Osteocyte (in vitro differentiated cells): ENCODE data around the gene DCDC1. TPM values are rescaled to one million over a fixed set of nuclear protein-coding genes. Genes with fewer than 3 reads are reported as not detected.

Experiments used
- DNase-seq: peaks from one replicate; pipeline ENCODE4 v3.0.0; 2021; ENCODE audit warnings: mixed read lengths; ENCODE audit not compliant: unreplicated experiment; ENCODE audit errors: extremely low spot score
- H3K27ac Mint-ChIP-seq: one replicate; pipeline ENCODE4 v1.8.0; 2021; ENCODE audit warnings: mild to moderate bottlenecking, mixed read lengths; ENCODE audit not compliant: unreplicated experiment
- H3K27me3 Mint-ChIP-seq: one replicate; pipeline ENCODE4 v1.8.0; 2021; ENCODE audit warnings: mixed read lengths; ENCODE audit not compliant: unreplicated experiment
- H3K36me3 Mint-ChIP-seq: one replicate; pipeline ENCODE4 v1.8.0; 2021; ENCODE audit warnings: mixed read lengths; ENCODE audit not compliant: unreplicated experiment
- H3K4me1 Mint-ChIP-seq: one replicate; pipeline ENCODE4 v1.8.0; 2021; ENCODE audit warnings: mixed read lengths; ENCODE audit not compliant: unreplicated experiment
- H3K4me3 Mint-ChIP-seq: one replicate; pipeline ENCODE4 v1.8.0; 2021; ENCODE audit warnings: mild to moderate bottlenecking, moderate library complexity, mixed read lengths; ENCODE audit not compliant: unreplicated experiment
- H3K9me3 Mint-ChIP-seq: one replicate; pipeline ENCODE4 v1.8.0; 2021; ENCODE audit warnings: mixed read lengths; ENCODE audit not compliant: unreplicated experiment
- CTCF ChIP-seq: fragments of 200-600 bp; sonication (generic); IDR thresholded peaks from 2 replicates; pipeline ENCODE4 v1.5.0; 2021; ENCODE audit warnings: antibody characterized with exemption, mild to moderate bottlenecking, moderate library complexity
- total RNA-seq: library from RNA; stranded (reverse); gene quantifications from 2 replicates; pipeline ENCODE4 v1.2.1, GENCODE V29; 2021

The DCDC1 gene
- total RNA-seq, 1 donor from 2014 or later: not detected

GRCh38 chr11:31355817-31356216, 13.7 kb downstream of the DCDC1 start:
- Mint-ChIP-seq H3K9me3 (no peaks in the 10 kb centered on the region), H3K4me3 (no peak overlapping the region), H3K27ac (no peak overlapping the region), H3K36me3 (no peaks in the 10 kb centered on the region), H3K27me3 (peaks cover 32% of the 10 kb centered on the region), H3K4me1 (no peaks in the 10 kb centered on the region)
- TF ChIP-seq CTCF: no peak
- no peak for DNase-seq

GRCh38 chr11:31355131-31355530, 14.4 kb downstream of the DCDC1 start:
- Mint-ChIP-seq H3K36me3 (no peaks in the 10 kb centered on the region), H3K27ac (no peak overlapping the region), H3K4me1 (no peaks in the 10 kb centered on the region), H3K27me3 (peaks cover 28% of the 10 kb centered on the region), H3K9me3 (no peaks in the 10 kb centered on the region), H3K4me3 (no peak overlapping the region)
- no peak for DNase-seq
- no peak for TF ChIP-seq CTCF

GRCh38 chr11:31351168-31351567, 18.4 kb downstream of the DCDC1 start:
- no peak for DNase-seq
- Mint-ChIP-seq H3K9me3 (no peaks in the 10 kb centered on the region), H3K4me3 (no peak overlapping the region), H3K36me3 (no peaks in the 10 kb centered on the region), H3K27me3 (peaks cover 39% of the 10 kb centered on the region), H3K4me1 (no peaks in the 10 kb centered on the region), H3K27ac (no peak overlapping the region)
- TF ChIP-seq CTCF: no peak

- Mint-ChIP-seq H3K9me3 (no peaks in the 10 kb centered on the region), H3K36me3 (no peaks in the 10 kb centered on the region), H3K4me1 (no peaks in the 10 kb centered on the region), H3K27ac (no peak overlapping the region), H3K4me3 (no peak overlapping the region), H3K27me3 (peaks cover 9% of the 10 kb centered on the region)
- peak; percentile 47 for TF ChIP-seq CTCF
- DNase-seq: no peak
These were observed 28.5 kb downstream of the DCDC1 start for GRCh38 chr11:31340903-31341572.

GRCh38 chr11:31337806-31338205, 31.7 kb downstream of the DCDC1 start:
- peaks cover 5% of the 10 kb centered on the region for H3K27me3 Mint-ChIP-seq
- no peaks in the 10 kb centered on the region for H3K36me3 Mint-ChIP-seq
- no peak overlapping the region for H3K27ac Mint-ChIP-seq
- H3K4me1 Mint-ChIP-seq: no peaks in the 10 kb centered on the region
- H3K4me3 Mint-ChIP-seq: no peak overlapping the region
- no peak for TF ChIP-seq CTCF
- no peaks in the 10 kb centered on the region for H3K9me3 Mint-ChIP-seq
- no peak for DNase-seq
